HL-60 (cell line): ENCODE data around the gene SUSD4.
"Not testable (repeated sequence)": the region's sequence is repeated elsewhere in the genome, so short reads cannot be mapped to it uniquely, and the experiment has no call there.

Experiments
- DNase-seq, 2 experiments: peaks; one replicate each; pipeline ENCODE4 v3.0.0-alpha.2; 2010 to 2020; ENCODE audit warnings: low read depth in 1 of 2, low spot score in 1 of 2
- H3K27ac ChIP-seq: fragments of 250-450 bp; sonication (Bioruptor Pico); replicated peaks from 2 replicates; pipeline ENCODE4 v1.5.1; 2020; ENCODE audit warnings: mild to moderate bottlenecking, moderate library complexity
- H3K27me3 ChIP-seq: fragments of 250-450 bp; sonication (Bioruptor Pico); 2 replicates; pipeline ENCODE4 v1.5.1; 2021; ENCODE audit warnings: mild to moderate bottlenecking, moderate library complexity; ENCODE audit not compliant: insufficient read depth, poor library complexity, severe bottlenecking
- H3K4me3 ChIP-seq: replicated peaks from 2 replicates; pipeline ENCODE4 v1.5.1; 2011; ENCODE audit warnings: mild to moderate bottlenecking, control low read depth, low read length; ENCODE audit not compliant: insufficient read depth
- CTCF ChIP-seq: IDR thresholded peaks from one replicate; pipeline ENCODE4 v1.5.1; 2011; ENCODE audit warnings: low read length, control low read depth, inconsistent platforms; ENCODE audit not compliant: insufficient read depth
- GABPA ChIP-seq: IDR thresholded peaks from 2 replicates; pipeline ENCODE4 v1.6.1; 2012; ENCODE audit warnings: low read depth
- POLR2AphosphoS5 ChIP-seq: IDR thresholded peaks from 2 replicates; pipeline ENCODE4 v1.6.1; 2012; ENCODE audit warnings: low read depth
- SPI1 ChIP-seq: IDR thresholded peaks from 2 replicates; pipeline ENCODE4 v1.6.1; 2012; ENCODE audit warnings: low read depth, mild to moderate bottlenecking, borderline replicate concordance
- TF ChIP-seq, protein P1 (sequence below): IDR thresholded peaks from 2 replicates; pipeline ENCODE4 v1.6.1; 2012; ENCODE audit warnings: low read depth; ENCODE audit not compliant: insufficient replicate concordance

SUSD4 gene

GRCh38 chr1:223253916-223254315, 110.1 kb downstream of the SUSD4 start:
- TF ChIP-seq CTCF, result no peak
- no peak for TF ChIP-seq SPI1
- TF ChIP-seq, protein P1, sequence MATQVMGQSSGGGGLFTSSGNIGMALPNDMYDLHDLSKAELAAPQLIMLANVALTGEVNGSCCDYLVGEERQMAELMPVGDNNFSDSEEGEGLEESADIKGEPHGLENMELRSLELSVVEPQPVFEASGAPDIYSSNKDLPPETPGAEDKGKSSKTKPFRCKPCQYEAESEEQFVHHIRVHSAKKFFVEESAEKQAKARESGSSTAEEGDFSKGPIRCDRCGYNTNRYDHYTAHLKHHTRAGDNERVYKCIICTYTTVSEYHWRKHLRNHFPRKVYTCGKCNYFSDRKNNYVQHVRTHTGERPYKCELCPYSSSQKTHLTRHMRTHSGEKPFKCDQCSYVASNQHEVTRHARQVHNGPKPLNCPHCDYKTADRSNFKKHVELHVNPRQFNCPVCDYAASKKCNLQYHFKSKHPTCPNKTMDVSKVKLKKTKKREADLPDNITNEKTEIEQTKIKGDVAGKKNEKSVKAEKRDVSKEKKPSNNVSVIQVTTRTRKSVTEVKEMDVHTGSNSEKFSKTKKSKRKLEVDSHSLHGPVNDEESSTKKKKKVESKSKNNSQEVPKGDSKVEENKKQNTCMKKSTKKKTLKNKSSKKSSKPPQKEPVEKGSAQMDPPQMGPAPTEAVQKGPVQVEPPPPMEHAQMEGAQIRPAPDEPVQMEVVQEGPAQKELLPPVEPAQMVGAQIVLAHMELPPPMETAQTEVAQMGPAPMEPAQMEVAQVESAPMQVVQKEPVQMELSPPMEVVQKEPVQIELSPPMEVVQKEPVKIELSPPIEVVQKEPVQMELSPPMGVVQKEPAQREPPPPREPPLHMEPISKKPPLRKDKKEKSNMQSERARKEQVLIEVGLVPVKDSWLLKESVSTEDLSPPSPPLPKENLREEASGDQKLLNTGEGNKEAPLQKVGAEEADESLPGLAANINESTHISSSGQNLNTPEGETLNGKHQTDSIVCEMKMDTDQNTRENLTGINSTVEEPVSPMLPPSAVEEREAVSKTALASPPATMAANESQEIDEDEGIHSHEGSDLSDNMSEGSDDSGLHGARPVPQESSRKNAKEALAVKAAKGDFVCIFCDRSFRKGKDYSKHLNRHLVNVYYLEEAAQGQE, result no peak
- TF ChIP-seq POLR2AphosphoS5, result no peak
- TF ChIP-seq GABPA, result no peak
- DNase-seq, result no peak
- H3K4me3 ChIP-seq, result no peak overlapping the region
- H3K27me3 ChIP-seq, result no peaks in the 10 kb centered on the region
- H3K27ac ChIP-seq, result no peak overlapping the region

GRCh38 chr1:223251387-223251786, 112.6 kb downstream of the SUSD4 start:
- DNase-seq, H3K4me3 ChIP-seq, H3K27ac ChIP-seq, H3K27me3 ChIP-seq: not testable (repeated sequence)

- DNase-seq, result no peak
- TF ChIP-seq, protein P1, result no peak
- TF ChIP-seq SPI1 (no peak), CTCF (no peak), POLR2AphosphoS5 (no peak), GABPA (no peak)
- no peak overlapping the region for H3K4me3 ChIP-seq
- H3K27me3 ChIP-seq, result no peaks in the 10 kb centered on the region
- H3K27ac ChIP-seq, result 0 out of 2 replicates have a peak overlapping the region, but pooled peaks have one; percentile 14
These were observed 113.4 kb downstream of the SUSD4 start for GRCh38 chr1:223250632-223251015.

GRCh38 chr1:223249854-223250631, 113.9 kb downstream of the SUSD4 start:
- peak; percentile 47 to 65 for DNase-seq
- Histone ChIP-seq H3K27ac (no peak overlapping the region; the same call in 1 of the 2 replicates), H3K27me3 (no peaks in the 10 kb centered on the region), H3K4me3 (no peak overlapping the region)
- TF ChIP-seq SPI1 (no peak), POLR2AphosphoS5 (peak; percentile 59; the same call in 1 of the 2 replicates)

GRCh38 chr1:223248770-223249140, 115.2 kb downstream of the SUSD4 start:
- DNase-seq, result no peak
- no peaks in the 10 kb centered on the region for H3K27me3 ChIP-seq
- TF ChIP-seq, protein P1, result no peak
- TF ChIP-seq POLR2AphosphoS5 (no peak), SPI1 (no peak), GABPA (no peak), CTCF (no peak)
- no peak overlapping the region for H3K4me3 ChIP-seq
- no peak overlapping the region for H3K27ac ChIP-seq
